WI38 (cell line): Measurements from ENCODE around the gene ZBTB8B.
"Not testable (repeated sequence)": the region's sequence is repeated elsewhere in the genome, so short reads cannot be mapped to it uniquely, and the experiment has no call there.

Experiments used
- H3K4me3 ChIP-seq: 2 replicates; pipeline ENCODE4 v1.5.1; 2011; ENCODE audit warnings: low read depth, mild to moderate bottlenecking, control low read depth, low read length
- TF ChIP-seq, protein P1 (sequence below): IDR thresholded peaks from 2 replicates; pipeline ENCODE4 v1.5.1; 2012; ENCODE audit warnings: low read depth, mild to moderate bottlenecking, control low read depth, low read length

Gene ZBTB8B

DNA sequence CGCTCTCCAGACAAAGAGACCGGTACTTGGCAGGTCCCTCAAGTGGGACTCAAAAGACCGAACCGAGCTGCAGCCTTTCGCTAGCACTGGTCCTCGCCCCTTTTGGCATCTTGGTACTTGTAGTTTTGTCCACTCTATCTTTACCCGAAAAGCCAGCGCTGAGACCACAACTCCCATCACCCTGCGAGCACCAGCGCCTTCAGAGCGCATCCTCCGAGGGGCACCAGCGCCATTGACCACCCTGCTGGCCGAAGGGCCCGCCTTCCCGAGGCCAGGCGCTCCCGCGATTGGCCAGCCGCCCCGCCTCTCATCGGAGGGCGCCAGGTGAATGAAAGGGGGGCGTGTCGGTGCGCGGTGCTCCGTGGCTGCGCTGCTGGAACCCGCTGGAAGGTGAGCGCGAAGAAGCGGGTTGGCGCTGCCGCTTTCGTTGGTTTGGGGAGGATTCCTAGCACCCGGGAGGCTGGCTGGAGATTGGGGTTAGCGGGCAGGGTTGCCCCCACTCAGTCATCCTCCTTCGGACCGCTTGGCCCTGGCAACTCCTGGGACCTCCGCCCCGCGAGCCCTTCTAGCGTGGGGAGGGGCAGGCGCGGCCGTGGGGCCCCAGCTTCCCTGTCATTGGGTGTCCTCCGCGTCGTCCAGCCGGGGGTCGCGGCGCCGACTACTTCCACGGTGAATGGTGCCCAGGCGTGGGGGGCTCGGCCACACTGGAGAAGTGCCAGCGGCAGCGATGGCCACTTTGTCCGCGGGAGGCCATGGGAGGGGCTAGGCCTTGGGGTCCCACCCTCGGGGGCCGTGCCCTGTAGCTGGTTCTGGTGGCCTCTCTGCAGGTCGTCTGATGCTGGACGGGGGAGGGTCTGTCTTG, at the start of gene ZBTB8B:
ZBTB8B (plus strand) TSS at position 357 of the 862 bp plus-strand sequence. CDS start 5,553 bp downstream, outside the sequence.
- TF ChIP-seq, protein P1, sequence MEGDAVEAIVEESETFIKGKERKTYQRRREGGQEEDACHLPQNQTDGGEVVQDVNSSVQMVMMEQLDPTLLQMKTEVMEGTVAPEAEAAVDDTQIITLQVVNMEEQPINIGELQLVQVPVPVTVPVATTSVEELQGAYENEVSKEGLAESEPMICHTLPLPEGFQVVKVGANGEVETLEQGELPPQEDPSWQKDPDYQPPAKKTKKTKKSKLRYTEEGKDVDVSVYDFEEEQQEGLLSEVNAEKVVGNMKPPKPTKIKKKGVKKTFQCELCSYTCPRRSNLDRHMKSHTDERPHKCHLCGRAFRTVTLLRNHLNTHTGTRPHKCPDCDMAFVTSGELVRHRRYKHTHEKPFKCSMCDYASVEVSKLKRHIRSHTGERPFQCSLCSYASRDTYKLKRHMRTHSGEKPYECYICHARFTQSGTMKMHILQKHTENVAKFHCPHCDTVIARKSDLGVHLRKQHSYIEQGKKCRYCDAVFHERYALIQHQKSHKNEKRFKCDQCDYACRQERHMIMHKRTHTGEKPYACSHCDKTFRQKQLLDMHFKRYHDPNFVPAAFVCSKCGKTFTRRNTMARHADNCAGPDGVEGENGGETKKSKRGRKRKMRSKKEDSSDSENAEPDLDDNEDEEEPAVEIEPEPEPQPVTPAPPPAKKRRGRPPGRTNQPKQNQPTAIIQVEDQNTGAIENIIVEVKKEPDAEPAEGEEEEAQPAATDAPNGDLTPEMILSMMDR: no peak
- no peak within 1 kb of the TSS for H3K4me3 ChIP-seq

DNA sequence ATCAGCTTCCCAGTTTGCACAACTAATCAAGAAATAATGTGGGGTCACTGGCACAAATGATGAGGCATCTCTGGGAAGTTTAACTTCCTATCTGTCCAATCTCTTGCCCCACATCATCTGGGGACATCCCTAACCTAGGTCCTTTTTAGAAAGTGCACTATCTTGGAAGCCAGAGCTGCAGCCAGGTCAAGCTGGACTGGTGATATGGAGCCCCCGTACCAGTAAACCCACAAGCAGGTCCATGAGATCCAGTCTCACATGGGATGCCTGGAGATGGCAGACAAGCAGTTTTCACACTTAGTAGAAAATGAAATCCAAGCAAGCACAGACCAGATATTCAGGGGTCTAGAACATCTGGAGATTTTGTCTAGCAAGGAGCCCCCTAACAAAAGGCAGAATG, 43.1 kb upstream of the ZBTB8B start:
- TF ChIP-seq, protein P1: no peak
- H3K4me3 ChIP-seq: no peak overlapping the region

- TF ChIP-seq, protein P1: no peak
- H3K4me3 ChIP-seq: no peak overlapping the region
Measured at GRCh38 chr1:32426489-32427255, 38.2 kb upstream of the ZBTB8B start.

- no peak overlapping the region for H3K4me3 ChIP-seq
- TF ChIP-seq, protein P1: no peak
Measured at GRCh38 chr1:32427264-32427963, 37.5 kb upstream of the ZBTB8B start.

- no peak overlapping the region for H3K4me3 ChIP-seq
- TF ChIP-seq, protein P1: no peak
Measured at GRCh38 chr1:32431736-32432400, 33.0 kb upstream of the ZBTB8B start.

- H3K4me3 ChIP-seq: no peak overlapping the region
- TF ChIP-seq, protein P1: no peak
Measured at GRCh38 chr1:32438136-32438535, 26.7 kb upstream of the ZBTB8B start.

DNA sequence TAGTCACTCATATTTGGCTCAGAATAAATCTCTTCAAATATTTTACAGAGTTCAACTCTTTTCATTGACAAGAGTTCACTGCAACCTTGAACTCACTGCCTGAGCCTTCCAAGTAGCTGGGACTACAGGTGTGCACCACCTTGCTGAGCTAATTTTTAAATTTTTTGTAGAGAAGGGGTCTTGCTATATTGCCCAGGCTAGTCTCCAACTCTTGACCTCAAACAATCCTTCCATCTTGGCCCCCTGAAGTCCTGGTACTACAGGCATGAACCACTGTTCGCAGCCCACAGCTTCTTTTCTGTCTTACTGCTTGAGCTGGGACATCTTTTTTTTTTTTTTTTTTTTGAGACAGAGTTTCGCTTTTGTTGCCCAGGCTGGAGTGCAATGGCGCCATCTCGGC, 26.1 kb upstream of the ZBTB8B start:
- H3K4me3 ChIP-seq: not testable (repeated sequence)

- not testable (repeated sequence) for H3K4me3 ChIP-seq
Measured at GRCh38 chr1:32441467-32441866, 23.4 kb upstream of the ZBTB8B start.
